Esophagus muscularis mucosa (tissue), 4 donors: ENCODE results near the gene DIP2B. TPM values are rescaled to one million over a fixed set of nuclear protein-coding genes. Genes with fewer than 3 reads are reported as not detected.

Experiments
- DNase-seq: peaks from one replicate; pipeline ENCODE4 v3.0.0-alpha.2; 2017; ENCODE audit errors: extremely low spot score
- H3K27ac ChIP-seq, 4 donors: fragments of 200-600 bp; sonication (generic); replicated peaks in 1 of 4; 1 replicate in 3 of 4; 2 replicates in 1 of 4; pipeline ENCODE4 v1.5.1; 2016 to 2019; ENCODE audit warnings: mild to moderate bottlenecking in 1 of 4
- H3K27me3 ChIP-seq, 4 donors: fragments of 200-600 bp; sonication (generic); one replicate each; pipeline versions ENCODE4 v1.5.1 to v1.6.0; 2016 to 2019
- H3K36me3 ChIP-seq, 4 donors: fragments of 200-600 bp; sonication (generic); one replicate each; pipeline ENCODE4 v1.5.1; 2016 to 2019
- H3K4me1 ChIP-seq, 4 donors: fragments of 200-600 bp; sonication (generic); one replicate each; pipeline ENCODE4 v1.5.1; 2016 to 2019
- H3K4me3 ChIP-seq, 4 donors: fragments of 200-600 bp; sonication (generic); 1 replicate in 2 of 4; 2 replicates in 2 of 4; pipeline ENCODE4 v1.5.1; 2016 to 2019; ENCODE audit warnings: mild to moderate bottlenecking in 4 of 4, moderate library complexity in 1 of 4
- H3K9me3 ChIP-seq, 4 donors: fragments of 200-600 bp; sonication (generic); 1 replicate in 3 of 4; 2 replicates in 1 of 4; pipeline ENCODE4 v1.5.1; 2016 to 2019
- EP300 ChIP-seq: sonication (generic); formaldehyde crosslinking; IDR thresholded peaks from one replicate; pipeline ENCODE4 v1.6.1; 2017; ENCODE audit warnings: antibody characterized with exemption
- POLR2A ChIP-seq: fragments of 450-650 bp; IDR thresholded peaks from one replicate; pipeline ENCODE4 v1.6.1; 2017; ENCODE audit warnings: antibody characterized with exemption, moderate library complexity, mild to moderate bottlenecking, low read depth
- POLR2AphosphoS5 ChIP-seq, 2 donors: sonication (generic); formaldehyde crosslinking; IDR thresholded peaks; one replicate each; pipeline ENCODE4 v1.6.1; 2017; ENCODE audit warnings: antibody characterized with exemption in 2 of 2
- WGBS: methylation state at CpG from one replicate; pipeline ENCODE4 v1.1.5; 2018; 5-methylcytosine and 5-hydroxymethylcytosine counted together
- intact Hi-C: fragments of 100-400 bp; cut with DNase I; formaldehyde crosslinking; loops from one replicate; pipeline ENCODE4 v1.15.1; 2023
- total RNA-seq, 4 donors: library from RNA; depleted of rRNA; stranded (reverse); fragments of >200 nt; gene quantifications; one replicate each; pipeline versions ENCODE4 v1.1.0 to v1.2.1, GENCODE V29; 2016
- TF ChIP-seq, protein P1 (sequence below), 3 experiments: fragments of 200-600 bp in 2 of 3; fragments of 450-650 bp in 1 of 3; sonication (generic) in 2 of 3; IDR thresholded peaks; one replicate each; pipeline ENCODE4 v1.5.1; 2017 to 2019; ENCODE audit warnings: antibody characterized with exemption in 3 of 3, mild to moderate bottlenecking in 2 of 3, moderate library complexity in 1 of 3

DIP2B gene
- total RNA-seq, 4 donors from 2014 or later = 18.7 to 23.0 (median 20.6) TPM

DNA sequence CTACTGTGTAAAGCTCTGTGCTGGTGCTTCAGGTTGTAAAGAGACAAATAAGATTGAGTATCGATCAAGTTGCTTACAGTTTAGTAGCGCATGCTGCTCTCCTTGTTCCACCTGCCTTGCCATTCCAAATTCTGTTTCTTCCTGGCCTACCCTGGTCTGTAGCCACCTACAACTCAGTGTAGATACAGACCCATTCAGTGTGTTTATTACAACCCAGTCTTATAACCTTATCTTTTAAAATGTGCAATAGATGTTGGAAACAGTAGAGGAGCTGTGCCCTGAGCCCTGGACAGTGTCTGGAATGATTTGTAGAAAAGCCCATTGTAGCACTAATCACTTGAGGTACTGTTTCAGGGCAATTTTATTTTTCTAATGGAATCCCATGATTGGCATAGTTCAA is 68.5 kb downstream of the DIP2B start:
- Histone ChIP-seq H3K27ac (peak overlapping the region in 2 of 4 donors; percentile 28 to 60), H3K4me1 (peaks cover 52 to 74% (median 73%) of the 10 kb centered on the region in 4 donors)
- intact Hi-C loops = no loop called here

DNA sequence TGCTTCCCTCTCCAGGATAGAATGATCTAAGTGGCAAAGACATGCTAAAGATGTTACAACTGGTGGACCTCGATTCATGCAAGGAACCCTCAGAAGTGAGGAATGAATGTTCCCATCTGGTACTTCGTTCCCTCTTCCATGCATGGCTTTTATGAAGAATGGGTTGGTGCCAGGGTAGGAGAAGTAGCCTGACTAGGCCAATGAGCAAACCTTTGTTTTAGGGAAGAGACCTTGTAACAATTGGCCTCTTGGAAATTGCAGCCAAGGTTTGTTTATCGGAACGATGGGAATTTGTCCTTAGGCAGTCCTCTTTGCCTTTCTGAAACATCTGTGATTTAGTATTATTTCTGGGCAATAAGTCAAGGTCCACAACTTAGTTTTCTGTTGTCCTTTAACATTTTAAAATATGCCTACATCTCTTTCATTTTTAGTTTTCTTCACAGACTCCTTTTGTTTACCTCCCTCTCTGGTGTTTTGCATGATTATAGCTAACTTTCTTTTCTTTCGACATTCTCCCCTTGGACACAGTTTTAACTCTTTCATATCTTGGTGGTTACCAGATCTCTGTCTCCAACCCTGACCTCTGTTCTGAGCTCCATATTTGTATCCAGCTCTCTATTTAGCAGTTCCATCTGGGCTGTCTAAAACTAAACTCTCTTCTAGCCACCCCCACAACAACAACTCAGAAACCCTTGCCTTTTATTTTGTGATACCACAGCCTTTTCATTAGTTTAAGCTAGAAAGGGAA is 70.0 kb downstream of the DIP2B start:
- TF ChIP-seq POLR2AphosphoS5 (IDR thresholded peaks at IDR 0.05) (no peak), EP300 (no peak), POLR2A (no peak)
- TF ChIP-seq, protein P1, sequence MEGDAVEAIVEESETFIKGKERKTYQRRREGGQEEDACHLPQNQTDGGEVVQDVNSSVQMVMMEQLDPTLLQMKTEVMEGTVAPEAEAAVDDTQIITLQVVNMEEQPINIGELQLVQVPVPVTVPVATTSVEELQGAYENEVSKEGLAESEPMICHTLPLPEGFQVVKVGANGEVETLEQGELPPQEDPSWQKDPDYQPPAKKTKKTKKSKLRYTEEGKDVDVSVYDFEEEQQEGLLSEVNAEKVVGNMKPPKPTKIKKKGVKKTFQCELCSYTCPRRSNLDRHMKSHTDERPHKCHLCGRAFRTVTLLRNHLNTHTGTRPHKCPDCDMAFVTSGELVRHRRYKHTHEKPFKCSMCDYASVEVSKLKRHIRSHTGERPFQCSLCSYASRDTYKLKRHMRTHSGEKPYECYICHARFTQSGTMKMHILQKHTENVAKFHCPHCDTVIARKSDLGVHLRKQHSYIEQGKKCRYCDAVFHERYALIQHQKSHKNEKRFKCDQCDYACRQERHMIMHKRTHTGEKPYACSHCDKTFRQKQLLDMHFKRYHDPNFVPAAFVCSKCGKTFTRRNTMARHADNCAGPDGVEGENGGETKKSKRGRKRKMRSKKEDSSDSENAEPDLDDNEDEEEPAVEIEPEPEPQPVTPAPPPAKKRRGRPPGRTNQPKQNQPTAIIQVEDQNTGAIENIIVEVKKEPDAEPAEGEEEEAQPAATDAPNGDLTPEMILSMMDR (IDR thresholded peaks at IDR 0.05) = no peak
- Histone ChIP-seq H3K36me3 (no peaks in the 10 kb centered on the region), H3K9me3 (no peaks in the 10 kb centered on the region), H3K27me3 (no peaks in the 10 kb centered on the region), H3K27ac (peak overlapping the region in 3 of 4 donors; percentile 13 to 35 (median 21)), H3K4me1 (peaks cover 42 to 70% (median 67%) of the 10 kb centered on the region in 4 donors), H3K4me3 (no peak overlapping the region)
- no peak for DNase-seq
- WGBS = 39% methylated on average over 5 of the region's 5 CpGs
- intact Hi-C loops = no loop called here

More for the DNA sequence above, 68.5 kb downstream of the DIP2B start:
- Histone ChIP-seq H3K4me3 (no peak overlapping the region), H3K9me3 (no peaks in the 10 kb centered on the region), H3K27me3 (no peaks in the 10 kb centered on the region), H3K36me3 (no peaks in the 10 kb centered on the region)
- TF ChIP-seq POLR2A (no peak), EP300 (no peak), POLR2AphosphoS5 (IDR thresholded peaks at IDR 0.05) (no peak)
- TF ChIP-seq, protein P1 (IDR thresholded peaks at IDR 0.05) = no peak
- WGBS = 100% methylated on average over 2 of the region's 2 CpGs
- DNase-seq = no peak

DNA sequence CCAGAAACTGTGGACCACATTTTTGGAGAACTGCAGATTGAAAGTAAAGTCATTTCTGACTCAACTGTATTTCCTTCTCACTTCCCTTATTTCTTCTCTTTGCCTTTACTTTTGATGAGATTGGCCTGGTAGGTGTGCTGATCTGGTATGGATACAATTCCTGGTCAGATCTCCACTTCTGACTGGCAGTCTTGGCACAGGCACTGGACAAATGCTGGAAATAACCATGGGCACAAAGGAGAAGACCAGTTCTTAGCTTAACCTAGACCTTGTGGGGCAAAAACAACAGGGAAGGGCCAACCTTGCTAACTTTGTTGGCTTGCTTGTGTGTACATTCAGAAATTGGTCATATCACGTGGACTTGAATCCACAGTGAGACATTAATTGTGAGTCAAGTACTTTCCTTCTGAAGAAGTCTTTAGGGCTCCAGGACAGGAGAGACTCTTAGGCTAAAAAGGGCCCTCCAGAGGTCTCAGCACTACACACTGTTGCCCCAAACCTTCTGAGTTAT is 75.0 kb downstream of the DIP2B start:
- H3K4me1 ChIP-seq = peaks cover 12 to 45% (median 31%) of the 10 kb centered on the region in 4 donors
- no CpG with 5 or more reads among the region's 1 CpG for whole genome bisulfite sequencing
- no peak overlapping the region for H3K4me3 ChIP-seq

DNA sequence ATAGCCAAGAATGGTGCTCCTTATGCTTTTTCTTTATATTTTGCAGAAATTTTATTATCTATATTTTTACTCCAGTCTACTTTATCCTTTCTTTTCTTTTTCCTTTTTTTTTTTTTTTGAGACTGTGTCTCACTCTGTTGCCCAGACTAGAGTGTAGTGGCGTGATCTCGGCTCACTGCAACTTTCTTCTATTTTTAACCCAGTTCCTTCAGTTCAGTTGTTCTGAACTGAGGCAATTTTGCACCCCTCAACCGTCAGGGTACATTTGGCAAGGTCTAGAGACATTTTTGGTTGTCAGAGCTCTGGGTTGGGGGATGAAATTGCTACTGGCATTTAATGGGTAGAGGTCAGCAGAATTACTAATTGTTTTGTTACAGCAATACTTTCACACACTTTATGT is 75.7 kb downstream of the DIP2B start:
- DNase-seq = no peak
- H3K27me3 ChIP-seq = no peaks in the 10 kb centered on the region
- H3K9me3 ChIP-seq = no peaks in the 10 kb centered on the region
- intact Hi-C loops = no loop called here
- no peak overlapping the region for H3K4me3 ChIP-seq
- 66% methylated on average over 3 of the region's 3 CpGs for WGBS
- TF ChIP-seq POLR2AphosphoS5 (IDR thresholded peaks at IDR 0.05) (no peak), POLR2A (no peak), EP300 (no peak)
- TF ChIP-seq, protein P1 (IDR thresholded peaks at IDR 0.05) = no peak
- peaks cover 6 to 38% (median 25%) of the 10 kb centered on the region in 4 donors for H3K4me1 ChIP-seq
- H3K27ac ChIP-seq = no peak overlapping the region
- no peaks in the 10 kb centered on the region for H3K36me3 ChIP-seq

More for the DNA sequence above, 75.0 kb downstream of the DIP2B start:
- TF ChIP-seq POLR2AphosphoS5 (IDR thresholded peaks at IDR 0.05) = no peak
- TF ChIP-seq, protein P1 (IDR thresholded peaks at IDR 0.05) = no peak
- TF ChIP-seq POLR2A = no peak
- no peak for TF ChIP-seq EP300
- Histone ChIP-seq H3K27me3 (no peaks in the 10 kb centered on the region), H3K36me3 (no peaks in the 10 kb centered on the region), H3K27ac (no peak overlapping the region), H3K9me3 (no peaks in the 10 kb centered on the region)
- DNase-seq = no peak
- intact Hi-C loops = no loop called here
